ENCODE data around the gene MALL. TPM values are rescaled to one million over a fixed set of nuclear protein-coding genes. Genes with fewer than 3 reads are reported as not detected.

Gene MALL
- total RNA-seq, 6 experiments from 2014 or later, result 23.7 to 40.9 (median 28.5) TPM

DNA sequence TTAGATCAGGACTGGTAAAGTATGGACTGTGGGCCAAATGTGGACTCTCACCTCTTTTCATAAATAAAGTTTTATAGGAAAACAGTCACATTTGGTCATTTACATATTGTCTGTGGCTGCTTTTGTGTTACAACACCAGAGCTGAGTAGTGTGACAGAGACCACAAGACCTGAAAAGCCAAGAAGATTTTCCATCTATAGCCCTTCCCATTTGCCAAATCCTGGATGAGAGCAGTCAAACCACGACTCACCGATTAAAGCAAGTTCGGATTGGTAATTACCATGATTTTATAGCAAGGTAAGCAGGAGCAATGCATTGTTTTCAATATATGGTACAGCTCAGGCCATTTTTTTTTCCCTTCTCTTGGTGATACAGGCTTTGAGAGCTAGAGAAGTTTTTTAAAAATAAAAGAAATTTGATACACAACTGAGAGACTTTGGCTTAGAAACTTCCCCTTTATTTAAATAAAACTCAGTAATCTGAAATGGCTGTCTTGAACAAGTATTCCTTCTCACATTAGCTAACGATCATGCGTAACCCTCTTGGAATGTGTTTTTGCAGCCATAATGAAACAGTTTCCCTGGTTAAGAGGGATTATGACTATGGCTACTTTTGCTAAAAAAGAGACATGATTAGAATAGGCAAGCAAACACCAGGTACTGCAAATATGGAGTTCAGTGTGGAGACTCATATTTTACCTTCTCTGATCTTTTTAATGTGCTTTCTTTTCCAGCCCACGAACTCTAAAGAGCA lies 9.5 kb upstream of the MALL start:
- TF ChIP-seq, protein P1, sequence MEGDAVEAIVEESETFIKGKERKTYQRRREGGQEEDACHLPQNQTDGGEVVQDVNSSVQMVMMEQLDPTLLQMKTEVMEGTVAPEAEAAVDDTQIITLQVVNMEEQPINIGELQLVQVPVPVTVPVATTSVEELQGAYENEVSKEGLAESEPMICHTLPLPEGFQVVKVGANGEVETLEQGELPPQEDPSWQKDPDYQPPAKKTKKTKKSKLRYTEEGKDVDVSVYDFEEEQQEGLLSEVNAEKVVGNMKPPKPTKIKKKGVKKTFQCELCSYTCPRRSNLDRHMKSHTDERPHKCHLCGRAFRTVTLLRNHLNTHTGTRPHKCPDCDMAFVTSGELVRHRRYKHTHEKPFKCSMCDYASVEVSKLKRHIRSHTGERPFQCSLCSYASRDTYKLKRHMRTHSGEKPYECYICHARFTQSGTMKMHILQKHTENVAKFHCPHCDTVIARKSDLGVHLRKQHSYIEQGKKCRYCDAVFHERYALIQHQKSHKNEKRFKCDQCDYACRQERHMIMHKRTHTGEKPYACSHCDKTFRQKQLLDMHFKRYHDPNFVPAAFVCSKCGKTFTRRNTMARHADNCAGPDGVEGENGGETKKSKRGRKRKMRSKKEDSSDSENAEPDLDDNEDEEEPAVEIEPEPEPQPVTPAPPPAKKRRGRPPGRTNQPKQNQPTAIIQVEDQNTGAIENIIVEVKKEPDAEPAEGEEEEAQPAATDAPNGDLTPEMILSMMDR (IDR thresholded peaks at IDR 0.05), result no peak
- Mint-ChIP-seq H3K4me3 (peak overlapping the region; percentile 45; the same call in 1 of the 2 replicates), H3K4me1 (ENCODE audit: low read depth) (peaks cover 33% of the 10 kb centered on the region), H3K36me3 (ENCODE audit: low read depth) (no peaks in the 10 kb centered on the region), H3K9me3 (no peaks in the 10 kb centered on the region), H3K27ac (peak overlapping the region; percentile 77), H3K27me3 (ENCODE audit: insufficient read depth) (no peaks in the 10 kb centered on the region; the same call in 1 of the 2 replicates)
- DNase-seq, result peak; percentile 32

- peaks cover 33% of the 10 kb centered on the region for H3K4me1 Mint-ChIP-seq (ENCODE audit: low read depth)
- no peak for DNase-seq
- TF ChIP-seq, protein P1 (IDR thresholded peaks at IDR 0.05), result no peak
- H3K4me3 Mint-ChIP-seq, result no peak overlapping the region
- H3K27ac Mint-ChIP-seq, result no peak overlapping the region
- no peaks in the 10 kb centered on the region for H3K36me3 Mint-ChIP-seq (ENCODE audit: low read depth)
- no peaks in the 10 kb centered on the region for H3K9me3 Mint-ChIP-seq
- peaks cover 2% of the 10 kb centered on the region; the same call in 1 of the 2 replicates for H3K27me3 Mint-ChIP-seq (ENCODE audit: insufficient read depth)
Observed at GRCh38 chr2:110124038-110124825, 8.6 kb upstream of the MALL start.

GRCh38 chr2:110121592-110121991 lies 6.0 kb upstream of the MALL start:
- Mint-ChIP-seq H3K27ac (no peak overlapping the region), H3K27me3 (ENCODE audit: insufficient read depth) (peaks cover 5% of the 10 kb centered on the region), H3K36me3 (ENCODE audit: low read depth) (no peaks in the 10 kb centered on the region), H3K4me1 (ENCODE audit: low read depth) (peaks cover 33% of the 10 kb centered on the region), H3K9me3 (no peaks in the 10 kb centered on the region), H3K4me3 (no peak overlapping the region)
- no peak for DNase-seq
- TF ChIP-seq, protein P1 (IDR thresholded peaks at IDR 0.05), result no peak

- no peak overlapping the region for H3K27ac Mint-ChIP-seq
- DNase-seq, result no peak
- no peaks in the 10 kb centered on the region for H3K36me3 Mint-ChIP-seq (ENCODE audit: low read depth)
- H3K4me1 Mint-ChIP-seq (ENCODE audit: low read depth), result peaks cover 33% of the 10 kb centered on the region
- H3K9me3 Mint-ChIP-seq, result no peaks in the 10 kb centered on the region
- TF ChIP-seq, protein P1 (IDR thresholded peaks at IDR 0.05), result no peak
- H3K27me3 Mint-ChIP-seq (ENCODE audit: insufficient read depth), result peaks cover 8% of the 10 kb centered on the region
- H3K4me3 Mint-ChIP-seq, result no peak overlapping the region
Observed at GRCh38 chr2:110121052-110121334, 5.4 kb upstream of the MALL start.

DNA sequence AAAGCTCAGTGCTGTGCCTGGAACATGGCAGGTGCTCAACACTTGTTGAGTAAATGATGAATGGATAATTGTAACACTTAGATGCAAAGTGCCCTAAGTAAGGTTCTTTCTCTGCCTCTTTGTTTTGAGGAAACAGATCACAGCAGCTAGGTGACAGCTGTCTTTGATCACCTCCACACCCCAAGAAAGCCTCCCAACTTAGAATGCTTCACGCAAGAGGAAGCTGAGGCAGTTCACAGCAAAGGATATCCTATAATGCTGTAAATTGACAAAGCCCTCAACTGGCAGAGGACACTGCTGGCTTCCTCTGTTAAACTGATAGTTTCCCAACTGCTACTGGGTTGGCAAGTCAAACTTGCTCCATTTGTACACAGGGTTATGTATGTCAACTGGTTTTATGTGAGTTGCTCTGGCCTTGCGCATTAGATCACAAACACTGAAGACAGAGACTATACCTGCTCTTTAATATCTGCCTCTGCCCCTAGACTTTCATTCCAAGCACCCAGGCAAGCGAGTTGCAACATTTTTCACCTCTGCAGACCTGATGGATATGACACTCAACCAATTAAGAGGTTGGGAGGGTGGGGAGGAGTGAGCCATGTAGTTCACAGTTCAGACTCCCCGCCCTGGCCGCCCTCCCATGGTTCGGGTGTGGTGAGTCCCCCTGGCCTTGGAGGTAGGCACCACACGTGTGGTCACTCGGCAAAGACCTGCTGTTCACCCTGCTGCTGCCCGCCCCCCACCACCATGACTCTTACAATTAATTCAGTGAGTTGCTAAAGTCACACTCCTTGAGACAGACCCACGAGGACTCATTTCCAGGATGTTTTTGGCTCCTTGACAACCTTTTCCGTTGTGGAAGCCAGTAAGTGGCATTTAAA lies 4.8 kb upstream of the MALL start:
- DNase-seq, result no peak
- Mint-ChIP-seq H3K27me3 (ENCODE audit: insufficient read depth) (peaks cover 8% of the 10 kb centered on the region), H3K27ac (no peak overlapping the region), H3K4me3 (no peak overlapping the region), H3K36me3 (ENCODE audit: low read depth) (no peaks in the 10 kb centered on the region), H3K4me1 (ENCODE audit: low read depth) (peaks cover 31% of the 10 kb centered on the region), H3K9me3 (no peaks in the 10 kb centered on the region)
- TF ChIP-seq, protein P1 (IDR thresholded peaks at IDR 0.05), result no peak
